ENCODE results near the gene PREX1.

GRCh38 chr20:48594533-48594932 is 233.3 kb downstream of the PREX1 start:
- TF ChIP-seq JUNB (IDR thresholded peaks at IDR 0.05; ENCODE audit: unreplicated experiment) (no peak), CTCF (conservative IDR thresholded peaks at IDR 0.05; ENCODE audit: low read depth in 2 of 2) (no peak), EZH2 (IDR thresholded peaks at IDR 0.05; ENCODE audit: low read depth, unreplicated experiment) (no peak), POLR2AphosphoS5 (IDR thresholded peaks at IDR 0.05; ENCODE audit: low read depth) (no peak), EZH2phosphoT487 (IDR thresholded peaks at IDR 0.05; ENCODE audit: unreplicated experiment) (no peak), REST (IDR thresholded peaks at IDR 0.05; ENCODE audit: unreplicated experiment) (no peak), NANOG (IDR thresholded peaks at IDR 0.05; ENCODE audit: borderline replicate concordance) (no peak), ZNF331 (CRISPR knock-in tag; IDR thresholded peaks at IDR 0.05; ENCODE audit: low read depth) (no peak)
